CMK (cell line): Measurements from ENCODE around the gene TNS4.

Experiments used
- DNase-seq: peaks from one replicate; pipeline ENCODE4 v3.0.0-alpha.2; 2010; ENCODE audit warnings: low read depth

Gene TNS4

DNA sequence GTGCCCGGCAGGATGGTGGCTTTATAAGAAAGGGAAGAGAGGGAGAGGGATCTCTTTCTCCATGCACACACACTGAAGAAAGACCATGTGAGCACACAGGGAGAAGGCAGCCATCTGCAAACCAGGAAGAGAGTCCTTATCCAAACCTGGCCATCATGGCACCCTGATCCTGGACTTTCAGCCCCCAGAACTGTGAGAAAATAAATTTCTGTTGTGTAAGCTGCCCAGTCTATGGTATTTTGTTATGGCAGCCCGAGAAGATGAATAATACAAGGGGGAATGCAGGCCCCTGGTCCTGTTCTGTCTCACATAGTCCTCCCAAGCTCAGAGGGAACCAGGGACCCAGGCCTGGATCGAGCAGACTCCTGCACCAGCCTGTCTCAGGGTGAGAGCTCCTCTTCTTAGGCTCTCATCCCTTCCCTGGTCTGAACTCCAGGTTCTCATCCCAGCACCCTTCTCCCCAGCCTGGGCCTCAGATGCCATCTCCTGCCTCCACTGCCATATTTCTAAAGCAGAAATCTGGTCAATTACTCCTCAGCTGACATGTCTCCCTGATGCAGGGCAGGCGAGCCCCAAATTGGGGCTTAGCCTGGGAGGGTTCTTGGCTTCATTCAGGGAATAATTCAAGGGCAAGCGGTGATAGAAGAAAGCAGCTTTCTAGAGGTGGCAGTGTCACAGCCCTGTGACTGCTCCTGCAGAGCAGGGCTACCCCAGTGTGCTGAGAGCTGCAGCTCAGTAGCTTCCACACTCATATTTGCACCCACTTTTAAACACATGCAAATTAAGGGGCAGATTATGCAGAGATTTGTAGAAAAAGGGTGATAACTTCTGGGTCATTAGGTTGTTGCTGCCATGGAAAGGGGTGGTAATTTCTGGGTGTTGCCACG, 29.3 kb downstream of the TNS4 start:
- DNase-seq = no peak

DNA sequence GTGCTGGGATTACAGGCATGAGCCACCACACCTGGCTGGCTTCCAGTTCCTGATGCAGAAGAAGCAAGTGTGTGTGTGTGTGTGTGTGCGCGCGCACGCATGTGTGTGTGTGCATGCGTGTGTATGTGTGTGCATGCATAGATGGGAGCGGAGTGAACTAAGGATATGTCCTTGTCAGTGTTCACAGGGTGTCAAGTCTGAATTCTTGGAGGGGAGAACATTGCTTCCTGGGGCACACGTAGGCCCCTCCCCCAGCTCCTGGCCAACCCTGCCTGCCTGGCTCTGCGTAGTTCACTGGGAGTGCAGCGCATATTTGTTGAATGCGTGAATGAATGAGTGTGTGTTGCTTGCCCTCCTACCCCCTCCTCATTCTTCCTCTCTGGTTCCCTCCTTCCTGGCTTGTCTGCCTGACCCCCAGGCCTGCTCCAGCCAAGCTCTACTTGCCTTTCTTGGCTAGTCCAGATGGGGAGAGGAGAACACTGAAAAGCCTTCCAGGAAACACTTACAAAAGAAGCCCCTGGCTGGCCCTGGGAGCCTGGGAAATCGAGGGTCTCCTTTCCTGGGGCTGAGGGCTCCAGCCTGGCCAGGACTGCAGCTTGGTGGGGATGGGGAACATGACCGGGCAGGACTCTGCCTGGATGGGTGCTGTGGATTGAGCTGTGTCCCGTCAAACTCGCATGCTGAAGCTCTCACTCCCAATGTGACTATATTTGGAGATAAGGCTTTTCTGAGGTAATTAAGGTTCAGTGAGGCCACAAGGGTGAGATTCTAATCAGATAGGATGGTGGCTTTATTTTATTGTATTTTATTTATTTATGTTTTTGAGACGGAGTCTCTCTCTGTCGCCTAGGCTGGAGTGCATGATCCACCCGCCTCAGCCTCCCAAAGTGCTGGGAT, 30.2 kb downstream of the TNS4 start:
- DNase-seq = no peak

- DNase-seq = no peak
These were observed 31.4 kb downstream of the TNS4 start for GRCh38 chr17:40469805-40470675.

- DNase-seq = no peak
These were observed 32.9 kb downstream of the TNS4 start for GRCh38 chr17:40468560-40468959.

- no peak for DNase-seq
These were observed 34.0 kb downstream of the TNS4 start for GRCh38 chr17:40467281-40467867.

- no peak for DNase-seq
These were observed 35.0 kb downstream of the TNS4 start for GRCh38 chr17:40466298-40466971.

DNA sequence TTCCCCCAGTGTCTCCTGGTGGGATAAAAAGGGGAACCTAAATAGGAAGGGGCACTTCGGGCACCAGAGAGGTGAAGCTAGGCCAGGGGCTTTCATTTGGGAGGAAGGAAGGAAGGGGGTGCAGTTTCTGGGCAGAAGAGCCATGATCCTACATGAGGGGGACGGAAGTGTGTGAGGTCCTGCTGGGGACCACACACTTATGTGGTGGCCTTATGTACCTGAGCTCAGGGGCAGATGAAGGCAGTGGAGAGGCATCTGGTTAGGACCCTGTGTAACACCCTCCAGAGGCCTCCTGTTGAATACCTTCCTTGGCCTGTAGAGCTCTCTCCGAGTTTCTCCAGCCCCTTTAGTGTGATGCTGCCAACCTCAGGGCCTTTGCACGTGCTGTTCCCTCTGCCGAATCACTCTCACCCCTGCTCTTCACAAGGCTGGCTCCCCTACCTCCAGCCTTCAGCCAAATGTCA, 37.0 kb downstream of the TNS4 start:
- no peak for DNase-seq

GRCh38 chr17:40463122-40463550, 38.3 kb downstream of the TNS4 start:
- DNase-seq = no peak

- DNase-seq = no peak
These were observed 38.9 kb downstream of the TNS4 start for GRCh38 chr17:40462343-40463121.

DNA sequence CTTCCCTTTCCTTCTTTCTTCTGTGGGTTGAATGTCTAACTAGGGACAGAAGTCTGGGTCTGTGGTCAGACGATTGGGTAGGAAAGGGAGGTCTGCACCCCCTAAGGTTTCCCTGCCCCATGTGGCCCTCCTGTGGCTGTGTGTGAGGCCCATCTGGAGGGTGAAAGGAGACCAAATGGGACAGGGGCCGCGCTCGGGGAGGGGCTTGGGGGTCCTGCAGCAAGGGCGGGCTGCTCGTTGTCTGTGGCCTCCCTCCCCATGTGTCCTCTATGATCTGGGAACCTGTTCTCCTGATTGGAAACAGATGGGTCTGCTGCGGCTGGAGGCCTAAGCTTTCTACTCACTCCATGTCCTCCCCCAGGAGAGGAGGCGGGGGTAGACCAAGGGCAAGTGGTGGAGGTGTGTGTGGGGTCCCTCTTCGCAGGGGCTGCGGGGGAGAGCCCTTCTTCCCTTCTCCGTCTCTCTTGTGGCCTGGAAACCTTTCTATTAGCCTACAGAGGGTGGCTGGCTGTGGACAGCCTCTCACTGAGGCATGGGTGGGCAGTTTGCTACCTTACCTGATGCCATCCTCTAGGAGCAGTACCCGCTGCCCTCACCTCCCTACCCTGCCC, 39.6 kb downstream of the TNS4 start:
- no peak for DNase-seq

DNA sequence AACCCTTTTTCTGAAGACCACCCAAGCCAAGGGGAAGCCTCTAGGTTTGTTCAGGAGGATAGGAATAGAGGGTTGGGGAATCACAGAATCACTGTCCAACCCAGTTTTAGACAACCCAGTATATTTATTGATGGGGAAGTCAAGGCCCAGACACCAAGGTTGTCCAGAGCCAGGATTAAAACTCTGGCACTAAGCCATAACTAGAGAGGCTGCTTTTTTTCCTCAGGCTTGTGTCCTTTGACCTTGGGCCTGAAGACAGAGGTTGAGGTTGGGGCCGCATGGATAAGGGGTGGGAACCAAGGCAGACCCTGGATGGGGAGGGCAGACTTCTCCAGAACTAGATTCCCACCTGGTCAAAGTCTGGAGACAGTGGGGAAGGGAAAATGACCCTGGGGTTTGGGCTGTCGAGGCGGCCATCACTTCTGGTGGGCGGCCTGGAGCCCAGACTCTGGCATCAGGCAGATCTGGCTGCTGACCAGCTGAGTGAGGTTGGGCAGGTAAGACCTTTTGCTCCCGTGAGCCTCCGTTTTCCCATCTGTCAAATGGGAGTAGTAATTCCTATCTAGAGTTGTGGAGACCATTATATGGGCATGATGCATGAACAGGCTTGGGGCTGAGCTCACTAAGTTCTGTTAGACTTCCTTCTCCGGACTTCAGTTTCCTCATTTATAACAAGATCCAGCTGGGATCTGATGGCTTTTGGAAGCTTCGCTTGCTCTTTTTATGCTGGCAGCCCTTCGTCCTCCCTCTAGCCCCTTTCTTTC, 40.3 kb downstream of the TNS4 start:
- DNase-seq = no peak

DNA sequence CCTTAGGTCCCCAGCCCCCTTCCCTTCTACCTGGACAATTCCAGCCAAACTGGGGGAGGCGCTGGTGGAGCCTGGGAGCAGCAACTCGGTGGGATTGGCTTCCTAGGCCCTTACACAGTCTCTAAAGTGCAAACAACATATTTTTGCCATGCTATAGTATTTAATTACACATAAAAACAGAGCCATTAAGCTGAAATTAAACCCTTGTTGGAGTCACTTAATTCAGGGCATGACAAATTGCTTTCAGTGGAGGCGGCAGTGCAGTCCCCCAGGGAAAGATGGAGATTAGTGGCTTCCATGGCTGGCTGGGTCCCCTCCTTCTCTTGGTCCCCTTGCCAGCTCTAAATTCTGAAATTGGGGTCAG, 40.8 kb downstream of the TNS4 start:
- no peak for DNase-seq

GRCh38 chr17:40459636-40460603, 41.5 kb downstream of the TNS4 start:
- no peak for DNase-seq

DNA sequence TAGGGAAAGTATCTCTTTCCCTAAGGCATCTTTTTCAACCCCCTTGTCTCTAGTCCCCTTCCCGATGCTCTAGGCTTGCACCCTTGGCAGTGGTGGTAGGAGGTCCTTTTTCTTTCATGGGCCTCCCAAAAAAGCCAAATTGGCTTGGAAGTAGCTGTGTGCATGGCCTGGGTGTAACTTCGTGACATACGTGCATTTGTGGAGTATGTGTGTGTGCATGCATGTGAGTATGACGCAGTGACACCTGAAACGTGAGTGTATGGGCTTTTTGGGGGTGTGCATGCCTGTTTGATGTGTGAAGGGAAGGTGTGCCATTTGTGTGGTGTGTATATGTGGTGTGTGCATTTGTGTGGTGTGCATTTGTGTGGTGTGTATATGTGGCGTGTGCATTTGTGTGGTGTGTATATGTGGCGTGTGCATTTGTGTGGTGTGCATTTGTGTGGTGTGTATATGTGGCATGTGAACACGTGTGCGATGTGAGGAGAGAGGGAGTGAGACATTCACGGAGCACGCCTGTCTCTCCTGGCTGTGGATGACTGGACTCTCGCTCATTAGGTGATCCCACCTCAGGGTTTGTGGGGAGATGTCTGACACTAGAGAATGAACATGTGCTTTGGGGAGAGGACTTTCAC, 42.5 kb downstream of the TNS4 start:
- no peak for DNase-seq

GRCh38 chr17:40457964-40458791, 43.2 kb downstream of the TNS4 start:
- no peak for DNase-seq

GRCh38 chr17:40457369-40457768, 44.1 kb downstream of the TNS4 start:
- DNase-seq = no peak
